Stimulated activated CD8-positive, alpha-beta memory T cell treated with anti-CD3 and anti-CD28 coated beads, Interleukin-7, amount 100 ng/mL, for 48 hours (primary cell): ENCODE data around the gene NT5DC3.
A peak's percentile ranks its signal among the peaks of the same experiment; 100 is the strongest.
"Not testable (repeated sequence)": the region's sequence is repeated elsewhere in the genome, so short reads cannot be mapped to it uniquely, and the experiment has no call there.

Experiments used
- DNase-seq, 2 donors: peaks; one replicate each; pipeline ENCODE4 v3.0.0-alpha.2; 2020; ENCODE audit warnings: low read depth in 1 of 2; ENCODE audit errors: extremely low read depth in 1 of 2

Gene NT5DC3

DNA sequence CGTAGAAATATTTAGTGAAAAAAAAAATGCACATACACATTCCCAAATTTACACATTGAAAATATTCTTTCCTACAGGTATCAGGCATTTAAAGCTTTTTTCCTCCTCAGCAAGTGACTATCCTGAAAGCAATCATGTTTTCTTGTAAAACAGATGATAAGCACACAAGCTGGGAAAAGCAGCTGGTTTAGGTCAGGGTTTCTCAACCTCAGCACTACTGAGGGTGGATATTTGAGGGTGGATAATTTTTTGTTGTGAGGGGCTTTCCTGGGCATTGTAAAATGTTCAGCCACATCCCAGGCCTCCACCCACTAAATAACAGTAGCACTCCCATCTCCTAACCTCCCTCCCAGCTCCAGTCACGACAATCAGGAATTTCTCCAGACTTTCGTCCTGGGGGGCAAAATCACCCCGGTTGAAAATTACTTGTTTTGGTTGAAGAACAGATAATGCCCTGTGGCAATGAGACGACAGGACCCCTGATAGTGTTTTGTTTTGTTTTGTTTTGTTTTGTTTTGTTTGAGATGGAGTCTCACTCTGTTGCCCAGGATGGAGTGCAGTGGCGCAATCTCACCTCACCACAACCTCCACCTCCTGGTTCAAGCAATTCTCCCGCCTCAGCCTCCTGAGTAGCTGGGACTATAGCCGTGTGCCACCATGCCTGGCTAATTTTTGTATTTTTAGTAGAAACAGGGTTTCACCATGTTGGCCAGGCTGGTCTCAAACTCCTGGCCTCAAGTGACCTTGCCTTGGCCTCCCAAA is 15.0 kb upstream of the NT5DC3 start:
- no peak for DNase-seq

DNA sequence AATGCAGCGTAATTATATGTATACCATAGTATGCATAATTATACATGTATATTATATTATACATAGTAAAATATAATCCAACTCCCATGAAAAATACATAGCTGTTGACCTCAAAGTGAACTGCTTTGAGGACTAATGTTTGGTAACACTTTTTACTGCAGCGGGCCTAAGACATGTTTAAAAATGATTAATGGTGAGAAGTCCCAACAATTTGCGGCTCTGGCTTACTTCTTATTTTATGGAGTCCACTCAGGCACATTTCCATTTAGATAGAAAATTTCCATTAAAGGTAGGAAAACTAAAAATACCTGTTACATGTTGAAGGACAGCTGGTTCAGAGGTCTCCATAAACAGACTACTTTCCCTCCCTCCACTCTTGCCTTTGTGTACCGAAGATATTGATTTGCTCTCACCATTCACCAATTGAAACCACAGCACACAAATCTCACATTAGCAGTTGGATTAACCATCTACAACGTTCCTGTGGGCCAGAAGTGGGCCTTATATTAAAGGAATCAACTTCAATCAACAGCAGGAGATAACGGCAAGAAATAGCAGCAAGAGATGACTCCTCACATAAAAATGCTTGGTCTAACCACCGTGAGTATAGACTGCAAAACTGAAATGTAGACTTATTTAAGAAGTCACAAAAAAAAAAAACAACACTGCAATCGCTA is 14.1 kb upstream of the NT5DC3 start:
- no peak for DNase-seq

- no peak for DNase-seq
Observed at GRCh38 chr12:103854372-103854973, 13.4 kb upstream of the NT5DC3 start.

- no peak for DNase-seq
Observed at GRCh38 chr12:103852498-103852997, 11.5 kb upstream of the NT5DC3 start.

GRCh38 chr12:103851127-103851526 is 10.1 kb upstream of the NT5DC3 start:
- DNase-seq = no peak

GRCh38 chr12:103850429-103850828 is 9.4 kb upstream of the NT5DC3 start:
- DNase-seq = no peak

DNA sequence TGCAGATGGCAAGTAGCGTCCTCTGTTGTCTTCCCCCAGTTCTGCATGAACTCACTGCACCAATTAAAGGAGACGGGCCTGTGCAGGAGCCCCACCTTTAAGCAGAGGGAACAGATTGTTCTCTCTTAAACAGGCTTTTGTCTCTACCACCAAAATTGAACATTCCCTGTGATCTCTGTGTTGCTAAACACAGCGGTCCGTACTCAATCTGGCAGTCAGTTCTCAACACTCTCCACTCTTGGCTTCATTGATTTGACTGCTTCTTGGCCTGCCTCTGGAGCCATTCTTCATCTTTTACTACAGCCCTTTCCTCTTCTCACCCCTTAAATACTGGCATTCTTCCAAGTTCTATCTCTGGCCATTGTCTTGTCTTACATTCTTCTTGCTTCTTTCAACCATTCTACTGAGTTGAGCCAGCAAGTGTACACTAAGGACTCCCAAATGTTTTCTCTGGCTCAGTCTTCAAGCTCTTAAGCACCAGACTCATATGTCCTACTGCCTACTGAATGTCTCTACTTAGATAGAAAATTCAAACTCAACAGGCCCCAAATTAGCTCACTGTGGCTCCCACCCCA is 8.0 kb upstream of the NT5DC3 start:
- DNase-seq = no peak

GRCh38 chr12:103848143-103848542 is 7.1 kb upstream of the NT5DC3 start:
- no peak for DNase-seq

- no peak for DNase-seq
Observed at GRCh38 chr12:103846415-103846814, 5.4 kb upstream of the NT5DC3 start.

- no peak for DNase-seq
Observed at GRCh38 chr12:103844305-103844704, 3.3 kb upstream of the NT5DC3 start.

DNA sequence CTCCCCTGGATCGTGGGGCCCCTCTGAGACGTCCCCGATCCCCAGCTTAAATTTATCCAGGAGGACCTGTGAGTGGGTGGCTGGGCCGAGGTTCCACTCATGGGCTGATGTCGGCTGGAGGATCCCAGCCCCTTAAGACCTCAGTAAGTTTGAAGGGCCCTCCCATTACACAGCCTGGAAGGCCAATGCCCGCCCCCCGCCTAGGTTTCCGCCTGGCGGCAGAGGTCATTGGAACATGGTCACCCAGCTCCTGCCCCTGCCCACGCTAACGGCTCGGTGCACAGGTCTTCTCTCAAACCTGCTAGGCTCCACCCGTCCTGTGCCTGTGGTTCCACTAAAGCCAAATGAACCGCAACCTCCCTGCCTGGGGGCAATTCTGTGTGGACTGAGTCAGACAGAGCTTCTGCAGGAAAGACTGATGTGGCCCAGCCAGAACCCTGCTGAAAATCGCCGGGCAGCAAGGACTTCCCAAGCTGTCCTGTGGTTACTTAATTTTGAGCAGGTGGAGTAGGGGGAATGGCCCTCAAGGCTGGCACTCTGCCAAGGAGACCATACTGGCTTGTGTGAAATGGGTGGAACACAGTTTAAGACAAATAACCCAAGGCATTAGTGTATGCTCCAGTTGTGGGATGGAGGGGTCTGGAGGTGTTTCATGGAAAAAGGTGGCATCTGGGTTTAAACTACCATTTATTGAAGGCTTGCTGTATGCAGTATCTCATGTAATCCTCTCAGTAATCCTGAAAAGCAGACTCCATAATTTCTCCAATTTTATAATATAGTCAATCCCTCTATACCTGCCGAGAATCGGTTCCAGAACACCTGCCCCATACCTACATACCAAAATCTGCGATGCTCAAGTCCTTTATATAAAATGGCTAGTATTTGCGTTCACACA is 903 bp upstream of the NT5DC3 start:
- peak; percentile 22 to 47 for DNase-seq

- peak in 1 of 2 donors; percentile 3 for DNase-seq
Observed at GRCh38 chr12:103840462-103840875, 565 bp downstream of the NT5DC3 start.

GRCh38 chr12:103839609-103840461 is 1.2 kb downstream of the NT5DC3 start:
- DNase-seq = no peak

DNA sequence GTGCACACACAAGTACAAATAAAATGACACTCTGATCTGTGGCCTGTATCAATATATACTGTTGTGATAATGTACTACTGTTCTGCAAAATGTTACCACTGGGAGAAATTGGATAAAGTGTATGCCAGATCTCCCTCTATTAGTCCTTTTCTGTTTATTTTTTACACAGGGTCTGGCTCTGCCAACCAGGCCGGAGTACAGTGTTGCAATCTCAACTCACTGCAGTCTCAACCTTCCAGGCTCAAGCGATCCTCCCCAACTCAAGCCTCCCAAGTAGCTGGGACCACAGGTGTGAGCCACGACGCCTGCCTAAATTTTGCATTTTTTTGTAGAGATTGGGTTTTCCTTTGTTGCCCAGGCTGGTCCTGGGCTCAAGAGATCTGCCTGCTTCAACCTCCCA is 1.9 kb downstream of the NT5DC3 start:
- no peak for DNase-seq

GRCh38 chr12:103838254-103838914 is 2.6 kb downstream of the NT5DC3 start:
- no peak for DNase-seq

DNA sequence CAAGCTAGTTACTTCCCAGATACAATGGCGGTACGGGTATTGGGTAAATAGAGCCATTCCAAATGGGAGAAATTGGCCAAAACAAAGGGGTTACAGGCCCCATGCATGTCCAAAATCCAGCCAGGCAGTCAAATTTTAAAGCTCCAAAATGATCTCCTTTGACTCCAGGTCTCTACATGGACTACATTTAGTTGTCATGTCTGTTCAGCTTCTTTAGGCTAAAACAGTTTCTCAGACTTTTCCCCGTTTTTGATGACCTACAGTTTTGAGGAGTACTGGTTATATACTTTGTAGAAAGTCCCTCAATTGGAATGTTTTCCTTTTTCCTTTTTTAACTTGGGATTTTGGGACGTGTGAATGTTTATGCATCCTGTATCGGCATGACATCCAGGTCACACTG is 4.7 kb downstream of the NT5DC3 start:
- no peak for DNase-seq

DNA sequence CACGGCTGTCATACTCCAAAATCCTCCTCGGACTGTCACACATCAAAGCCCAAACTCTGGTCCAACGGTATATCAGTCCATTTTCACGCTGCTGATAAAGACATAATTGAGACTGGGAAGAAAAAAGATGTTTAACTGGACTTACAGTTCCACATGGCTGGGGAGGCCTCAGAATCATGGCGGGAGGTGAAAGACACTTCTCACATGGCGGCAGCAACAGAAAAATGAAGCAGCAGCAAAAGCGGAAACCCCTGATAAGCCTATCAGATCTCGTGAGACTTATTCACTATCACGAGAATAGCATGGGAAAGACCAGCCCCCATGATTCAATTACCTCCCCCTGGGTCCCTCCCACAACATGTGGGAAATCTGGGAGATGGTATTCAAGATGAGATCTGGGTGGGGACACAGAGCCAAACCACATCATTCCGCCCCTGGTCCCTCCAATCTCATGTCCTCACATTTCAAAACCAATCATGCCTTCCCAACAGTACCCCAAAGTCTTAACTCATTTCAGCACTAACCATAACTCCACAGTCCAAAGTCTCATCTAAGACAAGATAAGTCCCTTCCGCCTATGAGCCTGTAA is 5.2 kb downstream of the NT5DC3 start:
- not testable (repeated sequence) for DNase-seq

DNA sequence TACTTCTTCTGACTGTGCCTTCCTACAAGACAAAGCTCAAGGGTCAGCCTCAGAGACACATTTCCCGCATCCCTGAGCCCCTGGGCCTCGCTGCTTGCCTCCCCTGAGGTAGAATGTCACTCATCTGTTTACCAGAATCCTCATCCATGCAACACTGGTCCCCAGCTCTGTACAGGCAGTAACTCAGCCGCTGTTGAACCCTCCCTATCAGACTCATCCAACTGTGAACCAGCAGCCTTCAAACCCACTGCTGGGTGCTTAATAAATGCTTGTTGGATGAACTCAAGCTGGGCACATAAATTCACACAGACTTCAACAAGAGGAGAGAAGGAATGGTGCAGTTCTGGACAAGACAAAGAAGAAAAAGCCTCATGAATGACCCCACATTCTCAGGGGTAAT is 6.1 kb downstream of the NT5DC3 start:
- no peak for DNase-seq

- no peak for DNase-seq
Observed at GRCh38 chr12:103833891-103834290, 7.1 kb downstream of the NT5DC3 start.
